Stimulated activated CD8-positive, alpha-beta memory T cell treated with anti-CD3 and anti-CD28 coated beads, Interleukin-7, amount 100 ng/mL, for 24 hours (primary cell): ENCODE data around the gene METTL15.
"Not testable (repeated sequence)": the region's sequence is repeated elsewhere in the genome, so short reads cannot be mapped to it uniquely, and the experiment has no call there.

Experiments used
- DNase-seq: peaks from one replicate; pipeline ENCODE4 v3.0.0-alpha.2; 2020; ENCODE audit warnings: low read depth

METTL15 gene

DNA sequence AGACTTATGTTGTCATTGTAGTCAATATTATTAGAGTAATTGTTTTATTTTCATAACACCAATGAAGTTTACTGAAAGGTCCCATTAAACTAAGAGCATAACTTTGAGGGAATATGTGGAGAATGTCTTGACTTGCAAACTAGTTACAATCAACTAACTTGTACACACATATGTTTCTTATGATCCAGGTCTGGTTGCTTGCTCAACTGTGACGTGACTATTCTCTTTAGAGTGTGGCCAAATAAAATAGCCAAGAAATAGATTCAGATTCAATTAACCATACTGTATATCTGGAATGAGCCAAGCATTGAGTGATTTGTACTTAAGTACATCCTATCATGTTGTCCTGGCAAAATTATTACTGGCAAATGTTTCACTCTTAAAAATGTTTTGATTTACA lies 101.7 kb downstream of the METTL15 start:
- no peak for DNase-seq

- not testable (repeated sequence) for DNase-seq
Observed at GRCh38 chr11:28222063-28222462, 113.9 kb downstream of the METTL15 start.

GRCh38 chr11:28223577-28223976 lies 115.4 kb downstream of the METTL15 start:
- DNase-seq: no peak

DNA sequence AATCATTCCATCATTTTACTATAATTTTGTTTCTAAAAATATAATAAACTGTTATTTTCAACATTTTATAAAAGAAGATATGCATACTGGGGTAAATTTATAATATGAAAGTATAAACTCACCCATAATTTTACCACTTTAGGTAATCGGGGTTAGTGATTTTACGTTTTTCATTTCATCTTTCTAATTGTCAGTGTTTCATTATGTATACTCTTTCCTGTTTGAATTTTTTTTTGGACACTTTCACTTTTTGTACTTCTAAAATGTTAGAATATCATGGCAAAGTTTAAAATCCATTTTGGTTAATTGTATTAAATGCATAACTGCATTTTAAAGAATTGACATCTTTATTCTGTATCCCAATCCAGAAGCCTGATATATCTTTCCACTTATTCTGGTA lies 115.8 kb downstream of the METTL15 start:
- no peak for DNase-seq

DNA sequence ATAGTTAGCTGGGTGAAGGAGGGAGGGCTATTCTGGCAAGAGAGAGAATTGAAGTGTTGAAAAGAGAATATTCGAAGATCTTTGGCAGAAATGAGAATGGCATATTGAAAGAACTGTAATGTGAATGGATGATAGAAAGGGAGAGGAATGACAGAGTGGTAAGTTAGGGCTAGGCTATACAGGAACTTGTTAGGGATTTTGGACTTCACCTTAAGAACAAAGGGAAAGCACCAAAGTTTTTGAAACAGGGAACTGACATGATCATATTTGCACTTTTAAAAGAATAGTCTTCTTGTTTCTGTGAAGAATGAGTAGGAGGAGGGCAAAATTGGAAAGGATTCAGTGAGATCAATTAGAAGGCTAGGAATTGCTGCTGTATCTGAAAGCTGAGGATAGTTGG lies 119.3 kb downstream of the METTL15 start:
- no peak for DNase-seq

GRCh38 chr11:28228196-28228895 lies 120.2 kb downstream of the METTL15 start:
- no peak for DNase-seq

GRCh38 chr11:28231475-28231874 lies 123.3 kb downstream of the METTL15 start:
- DNase-seq: no peak

- DNase-seq: no peak
Observed at GRCh38 chr11:28232649-28233048, 124.5 kb downstream of the METTL15 start.

DNA sequence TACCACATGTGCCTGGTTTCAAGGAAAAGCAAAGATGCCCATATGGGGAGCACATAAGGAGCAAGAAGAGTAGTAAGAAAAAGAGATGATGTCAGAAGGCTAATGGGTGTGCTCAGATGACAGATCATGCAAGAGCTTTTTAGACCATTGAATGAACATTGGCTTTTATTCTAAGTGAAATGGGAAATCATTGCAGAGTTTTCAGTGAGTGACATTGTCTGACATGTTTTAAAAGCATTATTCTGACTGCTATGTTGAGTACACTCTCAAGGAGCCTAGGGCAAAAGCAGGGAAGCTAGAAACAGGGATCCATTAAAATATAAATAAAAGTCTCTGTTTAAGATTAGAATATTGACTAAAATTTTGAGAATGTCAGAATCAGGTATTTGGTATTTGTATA lies 133.6 kb downstream of the METTL15 start:
- DNase-seq: no peak

GRCh38 chr11:28242596-28242995 lies 134.4 kb downstream of the METTL15 start:
- no peak for DNase-seq

GRCh38 chr11:28243061-28243460 lies 134.9 kb downstream of the METTL15 start:
- DNase-seq: no peak

GRCh38 chr11:28243581-28243980 lies 135.4 kb downstream of the METTL15 start:
- DNase-seq: no peak

DNA sequence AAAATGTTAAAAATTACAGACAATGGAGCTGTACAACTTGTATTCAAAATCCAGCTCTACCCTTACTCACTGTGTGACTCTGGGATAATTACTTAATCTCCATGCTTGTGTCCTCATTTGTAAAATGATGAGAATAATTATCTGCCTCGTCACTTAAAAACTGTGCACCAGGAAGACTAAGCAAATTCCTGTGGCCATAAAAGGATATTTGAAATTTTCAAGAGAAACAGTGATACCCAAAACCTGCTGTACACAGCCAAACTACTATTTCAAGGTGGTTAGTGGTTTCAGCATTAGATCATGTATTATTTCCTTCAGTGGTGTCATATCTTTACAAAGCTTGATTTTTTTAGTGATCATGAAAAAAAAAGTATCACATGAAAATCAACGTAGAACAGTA lies 136.9 kb downstream of the METTL15 start:
- DNase-seq: no peak

GRCh38 chr11:28250192-28250591 lies 142.0 kb downstream of the METTL15 start:
- no peak for DNase-seq

DNA sequence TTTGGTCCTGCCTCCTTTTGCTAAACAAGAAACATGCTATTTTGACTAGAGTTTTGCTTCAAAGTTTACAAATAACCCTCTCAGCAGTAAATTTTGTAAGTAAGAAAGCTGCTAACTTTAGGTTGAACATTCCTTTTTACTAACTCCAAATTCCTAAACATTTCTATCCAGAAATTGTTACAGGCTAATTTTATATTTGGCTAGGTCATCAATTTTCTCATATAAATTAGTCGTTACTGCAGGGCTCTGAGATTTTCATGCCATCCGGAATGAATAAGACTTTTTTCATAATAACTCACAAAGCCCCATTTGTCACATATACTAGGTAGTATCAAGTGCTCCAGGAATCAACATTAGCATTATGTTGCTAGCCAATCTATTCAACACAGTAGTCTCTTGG lies 143.1 kb downstream of the METTL15 start:
- DNase-seq: no peak

GRCh38 chr11:28257761-28258160 lies 149.6 kb downstream of the METTL15 start:
- DNase-seq: no peak

- DNase-seq: no peak
Observed at GRCh38 chr11:28259177-28259843, 151.1 kb downstream of the METTL15 start.

DNA sequence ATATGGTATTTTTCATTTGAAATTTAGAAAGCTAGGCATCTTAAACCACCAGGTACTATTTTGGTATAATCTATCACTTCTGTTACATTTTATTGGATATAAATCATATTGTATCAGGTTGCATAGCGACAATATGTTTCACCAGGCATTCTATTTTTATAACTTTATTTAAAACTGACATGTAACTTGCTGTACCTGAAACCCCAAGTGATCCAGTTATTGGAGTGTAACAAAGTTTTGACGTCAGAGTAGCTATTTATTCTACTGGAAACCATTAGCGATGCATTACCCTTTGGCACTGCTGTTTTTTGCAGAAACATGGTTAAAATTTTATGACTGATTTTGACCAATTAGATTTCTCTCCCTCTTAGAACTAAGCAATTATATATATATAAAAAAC lies 160.7 kb downstream of the METTL15 start:
- DNase-seq: no peak

DNA sequence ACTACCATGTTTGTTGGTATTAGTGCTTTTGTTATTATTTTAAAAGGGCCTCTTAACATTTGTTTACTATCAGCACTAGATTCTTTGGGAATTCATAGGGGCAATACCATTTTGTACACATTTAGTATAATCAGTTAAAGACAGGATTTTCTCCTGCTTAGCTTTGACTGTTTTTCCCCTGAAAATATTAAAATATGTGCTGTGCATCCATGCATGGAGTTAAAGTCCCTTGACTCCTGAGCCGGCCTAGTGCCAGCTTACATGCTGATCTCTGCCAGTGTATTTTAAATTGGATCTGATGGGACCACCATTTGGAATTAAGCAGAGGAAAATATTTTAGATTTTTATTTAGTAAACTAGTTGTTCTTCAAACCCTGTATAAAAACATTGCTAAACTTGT lies 161.4 kb downstream of the METTL15 start:
- DNase-seq: no peak

DNA sequence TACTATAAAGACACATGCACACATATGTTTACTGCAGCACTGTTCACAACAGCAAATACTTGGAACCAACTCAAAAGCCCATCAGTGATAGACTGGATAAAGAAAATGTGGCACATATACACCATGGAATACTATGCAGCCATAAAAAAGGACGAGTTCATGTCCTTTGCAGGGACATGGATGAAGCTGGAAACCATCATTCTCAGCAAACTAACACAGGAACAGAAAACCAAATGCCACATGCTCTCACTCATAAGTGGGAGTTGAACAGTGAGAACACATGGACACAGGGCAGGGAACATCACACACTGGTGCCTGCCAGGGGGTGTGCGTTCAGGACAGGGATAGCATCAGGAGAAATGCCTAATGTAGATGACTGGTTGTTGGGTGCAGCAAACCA lies 164.1 kb downstream of the METTL15 start:
- not testable (repeated sequence) for DNase-seq

DNA sequence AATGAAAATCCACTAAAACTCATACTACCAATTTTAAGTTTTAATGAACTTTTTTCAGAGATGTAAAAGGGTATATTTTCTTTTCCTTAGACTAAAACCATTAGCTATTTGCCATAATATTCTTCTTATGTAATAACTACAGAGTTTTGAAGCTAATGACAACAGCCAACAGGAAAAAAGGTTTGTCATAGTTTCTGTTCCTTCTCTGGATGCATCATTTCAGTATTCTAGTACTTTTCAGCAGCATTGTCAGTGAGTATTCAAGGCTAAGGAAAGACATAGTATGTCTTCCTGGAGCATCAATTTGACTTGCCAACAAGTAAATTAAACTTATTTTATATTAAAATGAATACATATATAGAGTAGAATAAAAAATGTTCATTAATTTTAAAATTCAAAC lies 166.0 kb downstream of the METTL15 start:
- DNase-seq: no peak

GRCh38 chr11:28284196-28284595 lies 176.0 kb downstream of the METTL15 start:
- DNase-seq: no peak

DNA sequence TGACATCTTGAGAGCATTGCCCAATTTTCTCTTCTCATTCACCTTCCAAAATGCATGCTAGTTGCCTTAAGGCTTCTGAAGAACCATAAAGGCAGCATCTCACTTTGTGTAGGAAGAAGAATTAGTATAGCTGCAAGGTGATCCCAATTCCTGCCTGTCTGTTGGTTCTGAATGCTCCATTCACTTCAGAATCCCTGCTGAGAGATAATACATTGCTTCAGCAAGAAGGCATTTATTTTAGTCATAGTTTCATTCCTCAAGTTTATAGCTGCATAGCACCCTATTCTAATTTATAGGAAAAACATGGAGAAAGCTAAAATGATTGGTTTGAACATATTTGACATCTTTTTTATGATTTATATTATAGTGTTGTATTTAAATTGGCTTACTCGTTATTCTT lies 181.3 kb downstream of the METTL15 start:
- DNase-seq: no peak

DNA sequence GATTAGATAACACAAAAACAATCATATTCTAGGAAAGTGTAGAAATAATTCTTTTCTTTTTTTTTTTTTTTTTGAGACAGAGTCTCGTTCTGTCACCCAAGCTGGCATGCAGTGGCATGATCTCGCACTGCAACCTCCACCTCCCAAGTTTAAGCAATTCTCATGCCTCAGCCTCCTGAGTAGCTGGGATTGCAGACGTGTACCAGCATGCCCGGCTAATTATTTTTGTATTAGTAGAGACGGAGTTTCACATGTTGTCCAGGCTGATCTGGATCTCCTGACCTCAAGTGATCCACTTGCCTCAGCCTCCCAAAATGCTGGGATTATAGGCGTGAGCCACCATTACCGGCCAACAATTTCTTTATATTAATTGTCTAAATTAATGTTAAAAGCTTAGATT lies 182.8 kb downstream of the METTL15 start:
- DNase-seq: not testable (repeated sequence)
